ENCODE data around the gene LDLRAD4.

DNA sequence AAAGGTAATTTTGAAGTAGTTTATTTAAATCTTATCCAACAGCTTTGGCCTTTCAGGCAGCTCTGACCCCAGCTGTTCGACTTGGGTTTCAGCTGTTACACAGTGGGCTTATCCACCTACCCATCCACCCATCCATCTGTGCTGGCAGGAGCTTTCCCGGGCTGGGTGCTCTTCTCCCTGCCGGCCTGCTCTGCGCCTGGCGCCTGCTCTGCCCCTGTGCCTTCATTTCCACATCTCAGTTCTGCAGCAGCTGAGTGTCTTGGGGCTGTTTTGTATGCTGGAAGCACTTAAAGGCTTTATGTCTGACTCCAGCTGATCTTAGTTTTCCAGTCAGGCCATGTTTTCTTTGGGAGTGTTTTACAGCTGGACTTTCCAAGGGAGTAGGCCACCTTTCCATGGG, 24.2 kb downstream of the LDLRAD4 start:
- TF ChIP-seq HDGF (IDR thresholded peaks at IDR 0.05; ENCODE audit: borderline replicate concordance) (no peak), SP1 (IDR thresholded peaks at IDR 0.05) (no peak), BHLHE40 (IDR thresholded peaks at IDR 0.05; ENCODE audit: borderline replicate concordance) (no peak), ARNT (IDR thresholded peaks at IDR 0.05) (no peak), ZNF384 (IDR thresholded peaks at IDR 0.05) (no peak), FOXA1 (IDR thresholded peaks at IDR 0.05) (no peak), FOXK2 (IDR thresholded peaks at IDR 0.05) (no peak), FOXM1 (IDR thresholded peaks at IDR 0.05; ENCODE audit: borderline replicate concordance) (no peak), ELF4 (IDR thresholded peaks at IDR 0.05) (no peak)
- TF ChIP-seq, protein P1, sequence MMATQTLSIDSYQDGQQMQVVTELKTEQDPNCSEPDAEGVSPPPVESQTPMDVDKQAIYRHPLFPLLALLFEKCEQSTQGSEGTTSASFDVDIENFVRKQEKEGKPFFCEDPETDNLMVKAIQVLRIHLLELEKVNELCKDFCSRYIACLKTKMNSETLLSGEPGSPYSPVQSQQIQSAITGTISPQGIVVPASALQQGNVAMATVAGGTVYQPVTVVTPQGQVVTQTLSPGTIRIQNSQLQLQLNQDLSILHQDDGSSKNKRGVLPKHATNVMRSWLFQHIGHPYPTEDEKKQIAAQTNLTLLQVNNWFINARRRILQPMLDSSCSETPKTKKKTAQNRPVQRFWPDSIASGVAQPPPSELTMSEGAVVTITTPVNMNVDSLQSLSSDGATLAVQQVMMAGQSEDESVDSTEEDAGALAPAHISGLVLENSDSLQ (IDR thresholded peaks at IDR 0.05), result no peak

Measured in HEK293T (cell line).